Activated naive CD8-positive, alpha-beta T cell treated with anti-CD3 and anti-CD28 coated beads, Interleukin-2, amount 50 U/mL, for 16 hours (primary cell): ENCODE data around the gene CHD9.
"Not testable (repeated sequence)": the region's sequence is repeated elsewhere in the genome, so short reads cannot be mapped to it uniquely, and the experiment has no call there.

ENCODE experiments used
- DNase-seq: peaks from one replicate; pipeline ENCODE4 v3.0.0-alpha.2; 2020; ENCODE audit warnings: low read depth, low spot score

Gene CHD9

GRCh38 chr16:53071748-53072301 lies 17.0 kb downstream of the CHD9 start:
- no peak for DNase-seq

- DNase-seq: no peak
Measured at GRCh38 chr16:53073022-53073421, 18.2 kb downstream of the CHD9 start.

- not testable (repeated sequence) for DNase-seq
Measured at GRCh38 chr16:53074296-53074695, 19.5 kb downstream of the CHD9 start.

GRCh38 chr16:53075461-53075860 lies 20.7 kb downstream of the CHD9 start:
- DNase-seq: not testable (repeated sequence)

GRCh38 chr16:53078247-53078646 lies 23.5 kb downstream of the CHD9 start:
- no peak for DNase-seq

GRCh38 chr16:53078765-53079485 lies 24.1 kb downstream of the CHD9 start:
- no peak for DNase-seq

- no peak for DNase-seq
Measured at GRCh38 chr16:53080345-53081031, 25.7 kb downstream of the CHD9 start.

- DNase-seq: no peak
Measured at GRCh38 chr16:53081032-53081424, 26.2 kb downstream of the CHD9 start.

- no peak for DNase-seq
Measured at GRCh38 chr16:53081686-53082407, 27.1 kb downstream of the CHD9 start.

- no peak for DNase-seq
Measured at GRCh38 chr16:53082509-53082908, 27.7 kb downstream of the CHD9 start.

- DNase-seq: no peak
Measured at GRCh38 chr16:53083119-53083518, 28.3 kb downstream of the CHD9 start.

GRCh38 chr16:53084141-53084541 lies 29.4 kb downstream of the CHD9 start:
- DNase-seq: no peak

GRCh38 chr16:53084746-53085334 lies 30.0 kb downstream of the CHD9 start:
- DNase-seq: no peak

- DNase-seq: no peak
Measured at GRCh38 chr16:53085369-53085843, 30.6 kb downstream of the CHD9 start.

- no peak for DNase-seq
Measured at GRCh38 chr16:53085931-53086421, 31.2 kb downstream of the CHD9 start.

GRCh38 chr16:53087101-53087500 lies 32.3 kb downstream of the CHD9 start:
- DNase-seq: no peak

GRCh38 chr16:53089434-53090285 lies 34.9 kb downstream of the CHD9 start:
- DNase-seq: no peak

GRCh38 chr16:53090286-53090590 lies 35.4 kb downstream of the CHD9 start:
- no peak for DNase-seq

- DNase-seq: no peak
Measured at GRCh38 chr16:53090591-53091411, 36.0 kb downstream of the CHD9 start.
